GM13977 (cell line): ENCODE measurements around the gene UBQLN2.
"Not testable (repeated sequence)": the region's sequence is repeated elsewhere in the genome, so short reads cannot be mapped to it uniquely, and the experiment has no call there.

Source experiments
- DNase-seq: peaks from one replicate; pipeline ENCODE4 v3.0.0; 2012; ENCODE audit warnings: low spot score
- CTCF ChIP-seq: IDR thresholded peaks from 2 replicates; pipeline ENCODE4 v1.5.1; 2012; ENCODE audit warnings: mild to moderate bottlenecking, control low read depth; ENCODE audit not compliant: insufficient read depth; ENCODE audit errors: extremely low read depth, missing control alignments
- in situ Hi-C: fragments of 300-500 bp; cut with MboI; formaldehyde crosslinking; loops from one replicate; pipeline ENCODE4 v1.12.0; 2022; ENCODE audit warnings: low sequenced_read_pairs, low pct_unique_long_range_greater_than_20kb, mixed read lengths, inconsistent platforms; ENCODE audit not compliant: unreplicated experiment

Gene UBQLN2

GRCh38 chrX:56576721-56577120 is 13.3 kb downstream of the UBQLN2 start:
- no peak for TF ChIP-seq CTCF
- DNase-seq = no peak
- in situ Hi-C loops = no loop called here

GRCh38 chrX:56588397-56589188 is 25.2 kb downstream of the UBQLN2 start:
- no peak for TF ChIP-seq CTCF
- DNase-seq = no peak
- in situ Hi-C loops = no loop called here

- in situ Hi-C loops = not testable (repeated sequence)
These were observed 28.4 kb downstream of the UBQLN2 start for GRCh38 chrX:56591830-56592229.

DNA sequence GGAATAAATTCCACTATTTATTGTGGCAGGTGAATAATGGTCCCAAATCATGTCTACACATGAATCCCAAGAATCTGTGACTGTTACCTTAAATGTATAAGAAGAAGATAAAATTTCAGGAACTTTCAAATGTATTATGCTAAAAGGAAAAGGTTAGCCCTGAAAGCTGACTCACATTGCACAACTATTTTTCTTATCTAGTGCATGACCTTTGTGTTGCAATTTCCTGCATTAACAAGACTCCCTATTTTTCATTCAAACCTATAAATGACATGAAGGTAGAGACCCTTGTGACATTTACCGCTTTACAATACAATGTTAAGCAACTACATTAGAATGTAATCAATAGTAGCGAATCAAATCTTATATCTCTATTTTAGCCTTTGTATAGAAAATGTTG is 36.7 kb downstream of the UBQLN2 start:
- no peak for DNase-seq
- TF ChIP-seq CTCF = no peak
- in situ Hi-C loops = no loop called here

More at GRCh38 chrX:56591830-56592229, 28.4 kb downstream of the UBQLN2 start:
- not testable (repeated sequence) for DNase-seq

- in situ Hi-C loops = no loop called here
- no peak for TF ChIP-seq CTCF
- DNase-seq = no peak
These were observed 37.6 kb downstream of the UBQLN2 start for GRCh38 chrX:56600987-56601386.

- in situ Hi-C loops = no loop called here
- no peak for DNase-seq
- TF ChIP-seq CTCF = no peak
These were observed 51.9 kb downstream of the UBQLN2 start for GRCh38 chrX:56615282-56615681.
